ENCODE measurements around the gene ABHD16B.

The ABHD16B gene

DNA sequence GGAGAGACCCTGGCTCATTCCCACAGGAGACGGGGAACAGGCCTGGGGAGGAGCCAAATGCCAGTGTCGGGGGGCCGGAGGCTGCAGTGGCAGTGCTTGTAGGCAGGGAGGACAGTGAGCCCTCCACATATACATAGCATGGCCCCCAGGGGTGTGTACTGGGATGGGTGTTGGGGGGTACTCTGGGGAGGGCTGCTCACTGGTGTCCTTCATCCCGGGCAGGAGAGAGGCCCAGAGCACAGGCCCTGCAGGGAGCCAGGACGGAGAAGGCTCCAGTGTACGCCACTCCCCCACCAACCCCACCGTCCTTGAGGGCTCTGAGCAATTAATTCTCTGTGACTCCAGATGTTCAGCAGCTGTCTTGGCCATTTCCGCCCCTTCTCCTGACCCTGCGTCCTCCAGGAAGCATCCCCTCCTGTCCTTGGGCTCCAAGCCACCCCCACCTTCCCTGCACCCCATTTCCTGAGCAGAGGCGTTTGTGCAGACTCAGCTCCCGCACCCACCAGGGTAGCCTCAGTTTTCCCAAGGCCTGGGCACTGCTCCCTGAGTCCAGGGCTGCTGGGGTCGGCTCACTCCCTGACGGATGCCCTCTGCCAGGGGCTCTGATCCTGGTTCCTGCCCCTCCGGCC, 3.4 kb upstream of the ABHD16B start:
- Histone ChIP-seq H3K36me3 (ENCODE audit: insufficient read depth, insufficient read length, low read length) (peaks cover 33% of the 10 kb centered on the region), H3K27me3 (ENCODE audit: insufficient read depth, insufficient read length) (no peaks in the 10 kb centered on the region), H3K4me3 (ENCODE audit: insufficient read length, low read depth) (no peak overlapping the region), H3K4me1 (ENCODE audit: insufficient read depth, insufficient read length) (peaks cover 55% of the 10 kb centered on the region), H3K9ac (ENCODE audit: insufficient read length, low read depth) (peak overlapping the region; percentile 77), H3K9me3 (ENCODE audit: insufficient read depth, low read length) (no peaks in the 10 kb centered on the region)
- DNase-seq (ENCODE audit: low read depth, low spot score), result no peak
- no peak for TF ChIP-seq YY1 (IDR thresholded peaks at IDR 0.05; ENCODE audit: insufficient read depth, insufficient read length)
- no peak for TF ChIP-seq SUZ12 (IDR thresholded peaks at IDR 0.05; ENCODE audit: extremely low read depth, insufficient read depth, insufficient read length)
- no peak for TF ChIP-seq ZNF274 (IDR thresholded peaks at IDR 0.05; ENCODE audit: low read depth, low read length)

- peak overlapping the region; percentile 77 for H3K9ac ChIP-seq (ENCODE audit: insufficient read length, low read depth)
Observed at GRCh38 chr20:63858393-63859165, 2.7 kb upstream of the ABHD16B start.

GRCh38 chr20:63859166-63859699, 2.1 kb upstream of the ABHD16B start:
- no peak for DNase-seq (ENCODE audit: low read depth, low spot score)
- H3K4me1 ChIP-seq (ENCODE audit: insufficient read depth, insufficient read length), result peaks cover 54% of the 10 kb centered on the region
- no peaks in the 10 kb centered on the region for H3K9me3 ChIP-seq (ENCODE audit: insufficient read depth, low read length)
- peak overlapping the region; percentile 13 for H3K4me3 ChIP-seq (ENCODE audit: insufficient read length, low read depth)
- peaks cover 45% of the 10 kb centered on the region for H3K36me3 ChIP-seq (ENCODE audit: insufficient read depth, insufficient read length, low read length)
- H3K9ac ChIP-seq (ENCODE audit: insufficient read length, low read depth), result peak overlapping the region; percentile 77
- TF ChIP-seq ZNF274 (IDR thresholded peaks at IDR 0.05; ENCODE audit: low read depth, low read length), result no peak
- TF ChIP-seq SUZ12 (IDR thresholded peaks at IDR 0.05; ENCODE audit: extremely low read depth, insufficient read depth, insufficient read length), result no peak
- no peaks in the 10 kb centered on the region for H3K27me3 ChIP-seq (ENCODE audit: insufficient read depth, insufficient read length)

More at GRCh38 chr20:63858393-63859165, 2.7 kb upstream of the ABHD16B start:
- peak; percentile 56 for DNase-seq (ENCODE audit: low read depth, low spot score)
- TF ChIP-seq YY1 (IDR thresholded peaks at IDR 0.05; ENCODE audit: insufficient read depth, insufficient read length), result peak; percentile 21
- no peak for TF ChIP-seq ZNF274 (IDR thresholded peaks at IDR 0.05; ENCODE audit: low read depth, low read length)
- Histone ChIP-seq H3K4me1 (ENCODE audit: insufficient read depth, insufficient read length) (peaks cover 53% of the 10 kb centered on the region), H3K36me3 (ENCODE audit: insufficient read depth, insufficient read length, low read length) (peaks cover 40% of the 10 kb centered on the region), H3K4me3 (ENCODE audit: insufficient read length, low read depth) (peak overlapping the region; percentile 13), H3K9me3 (ENCODE audit: insufficient read depth, low read length) (no peaks in the 10 kb centered on the region), H3K27me3 (ENCODE audit: insufficient read depth, insufficient read length) (no peaks in the 10 kb centered on the region)

- Histone ChIP-seq H3K9ac (ENCODE audit: insufficient read length, low read depth) (peak overlapping the region; percentile 6), H3K4me1 (ENCODE audit: insufficient read depth, insufficient read length) (peaks cover 52% of the 10 kb centered on the region), H3K4me3 (ENCODE audit: insufficient read length, low read depth) (no peak overlapping the region), H3K27me3 (ENCODE audit: insufficient read depth, insufficient read length) (no peaks in the 10 kb centered on the region), H3K9me3 (ENCODE audit: insufficient read depth, low read length) (no peaks in the 10 kb centered on the region), H3K36me3 (ENCODE audit: insufficient read depth, insufficient read length, low read length) (peaks cover 45% of the 10 kb centered on the region)
- TF ChIP-seq ZNF274 (IDR thresholded peaks at IDR 0.05; ENCODE audit: low read depth, low read length), result no peak
- TF ChIP-seq SUZ12 (IDR thresholded peaks at IDR 0.05; ENCODE audit: extremely low read depth, insufficient read depth, insufficient read length), result no peak
- no peak for TF ChIP-seq YY1 (IDR thresholded peaks at IDR 0.05; ENCODE audit: insufficient read depth, insufficient read length)
- no peak for DNase-seq (ENCODE audit: low read depth, low spot score)
Observed at GRCh38 chr20:63860325-63861051, 810 bp upstream of the ABHD16B start.

DNA sequence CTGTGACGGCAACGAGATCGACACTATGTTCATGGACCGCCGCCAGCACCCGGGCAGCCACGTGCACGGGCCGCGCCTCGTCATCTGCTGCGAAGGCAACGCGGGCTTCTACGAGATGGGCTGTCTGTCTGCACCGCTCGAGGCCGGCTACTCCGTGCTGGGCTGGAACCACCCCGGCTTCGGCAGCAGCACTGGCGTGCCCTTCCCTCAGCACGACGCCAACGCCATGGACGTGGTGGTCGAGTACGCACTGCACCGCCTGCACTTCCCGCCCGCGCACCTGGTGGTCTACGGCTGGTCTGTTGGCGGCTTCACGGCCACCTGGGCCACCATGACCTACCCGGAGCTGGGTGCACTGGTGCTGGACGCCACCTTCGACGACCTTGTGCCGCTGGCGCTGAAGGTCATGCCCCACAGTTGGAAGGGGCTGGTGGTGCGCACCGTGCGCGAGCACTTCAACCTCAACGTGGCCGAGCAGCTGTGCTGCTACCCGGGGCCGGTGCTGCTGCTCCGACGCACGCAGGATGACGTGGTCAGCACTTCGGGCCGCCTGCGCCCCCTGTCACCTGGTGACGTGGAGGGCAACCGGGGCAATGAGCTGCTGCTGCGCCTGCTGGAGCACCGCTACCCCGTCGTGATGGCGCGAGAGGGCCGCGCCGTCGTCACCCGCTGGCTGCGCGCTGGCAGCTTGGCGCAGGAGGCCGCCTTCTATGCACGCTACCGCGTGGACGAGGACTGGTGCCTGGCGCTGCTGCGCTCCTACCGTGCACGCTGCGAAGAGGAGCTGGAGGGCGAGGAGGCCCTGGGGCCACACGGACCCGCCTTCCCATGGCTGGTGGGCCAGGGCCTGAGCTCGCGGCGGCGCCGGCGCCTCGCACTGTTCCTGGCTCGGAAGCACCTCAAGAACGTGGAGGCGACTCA, 943 bp downstream of the ABHD16B start:
- Histone ChIP-seq H3K9ac (ENCODE audit: insufficient read length, low read depth) (no peak overlapping the region), H3K4me3 (ENCODE audit: insufficient read length, low read depth) (no peak overlapping the region), H3K27me3 (ENCODE audit: insufficient read depth, insufficient read length) (no peaks in the 10 kb centered on the region), H3K4me1 (ENCODE audit: insufficient read depth, insufficient read length) (peaks cover 41% of the 10 kb centered on the region), H3K9me3 (ENCODE audit: insufficient read depth, low read length) (no peaks in the 10 kb centered on the region), H3K36me3 (ENCODE audit: insufficient read depth, insufficient read length, low read length) (peaks cover 50% of the 10 kb centered on the region)
- no peak for DNase-seq (ENCODE audit: low read depth, low spot score)
- TF ChIP-seq ZNF274 (IDR thresholded peaks at IDR 0.05; ENCODE audit: low read depth, low read length), result no peak
- TF ChIP-seq SUZ12 (IDR thresholded peaks at IDR 0.05; ENCODE audit: extremely low read depth, insufficient read depth, insufficient read length), result no peak
- TF ChIP-seq YY1 (IDR thresholded peaks at IDR 0.05; ENCODE audit: insufficient read depth, insufficient read length), result no peak

GRCh38 chr20:63863021-63863797, 1.9 kb downstream of the ABHD16B start:
- TF ChIP-seq ZNF274 (IDR thresholded peaks at IDR 0.05; ENCODE audit: low read depth, low read length), result no peak
- no peak for TF ChIP-seq YY1 (IDR thresholded peaks at IDR 0.05; ENCODE audit: insufficient read depth, insufficient read length)
- TF ChIP-seq SUZ12 (IDR thresholded peaks at IDR 0.05; ENCODE audit: extremely low read depth, insufficient read depth, insufficient read length), result no peak
- no peaks in the 10 kb centered on the region for H3K9me3 ChIP-seq (ENCODE audit: insufficient read depth, low read length)
- no peak for DNase-seq (ENCODE audit: low read depth, low spot score)
- H3K4me1 ChIP-seq (ENCODE audit: insufficient read depth, insufficient read length), result peaks cover 33% of the 10 kb centered on the region
- peaks cover 54% of the 10 kb centered on the region for H3K36me3 ChIP-seq (ENCODE audit: insufficient read depth, insufficient read length, low read length)
- H3K27me3 ChIP-seq (ENCODE audit: insufficient read depth, insufficient read length), result no peaks in the 10 kb centered on the region
- peak overlapping the region; percentile 93 for H3K9ac ChIP-seq (ENCODE audit: insufficient read length, low read depth)
- H3K4me3 ChIP-seq (ENCODE audit: insufficient read length, low read depth), result peak overlapping the region; percentile 100
